ENCODE measurements around the gene NDP.
"Not testable (repeated sequence)": the region's sequence is repeated elsewhere in the genome, so short reads cannot be mapped to it uniquely, and the experiment has no call there.

NDP gene

DNA sequence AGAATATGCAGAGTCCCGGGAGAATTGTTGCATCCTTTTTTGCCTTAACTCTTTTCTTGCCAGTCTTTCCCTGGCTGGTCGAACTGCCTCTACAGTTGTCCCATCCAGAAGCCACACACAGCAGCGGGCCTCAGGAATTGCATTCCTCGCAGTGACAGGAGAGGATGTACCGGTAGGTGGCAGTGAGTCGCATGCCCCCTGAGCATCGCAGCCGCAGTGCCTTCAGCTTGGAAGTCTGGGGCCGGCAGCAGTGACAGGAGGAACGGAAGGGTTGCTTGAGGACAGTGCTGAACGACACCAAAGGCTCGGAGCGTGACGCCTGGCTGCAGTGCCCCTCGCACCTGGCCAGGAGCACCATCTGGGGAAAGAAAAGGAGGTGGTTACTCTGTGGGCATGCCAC is 23.5 kb downstream of the NDP start:
- Mint-ChIP-seq H3K4me3 (no peak overlapping the region), H3K4me1 (peaks cover 5% of the 10 kb centered on the region), H3K27me3 (no peaks in the 10 kb centered on the region)

DNA sequence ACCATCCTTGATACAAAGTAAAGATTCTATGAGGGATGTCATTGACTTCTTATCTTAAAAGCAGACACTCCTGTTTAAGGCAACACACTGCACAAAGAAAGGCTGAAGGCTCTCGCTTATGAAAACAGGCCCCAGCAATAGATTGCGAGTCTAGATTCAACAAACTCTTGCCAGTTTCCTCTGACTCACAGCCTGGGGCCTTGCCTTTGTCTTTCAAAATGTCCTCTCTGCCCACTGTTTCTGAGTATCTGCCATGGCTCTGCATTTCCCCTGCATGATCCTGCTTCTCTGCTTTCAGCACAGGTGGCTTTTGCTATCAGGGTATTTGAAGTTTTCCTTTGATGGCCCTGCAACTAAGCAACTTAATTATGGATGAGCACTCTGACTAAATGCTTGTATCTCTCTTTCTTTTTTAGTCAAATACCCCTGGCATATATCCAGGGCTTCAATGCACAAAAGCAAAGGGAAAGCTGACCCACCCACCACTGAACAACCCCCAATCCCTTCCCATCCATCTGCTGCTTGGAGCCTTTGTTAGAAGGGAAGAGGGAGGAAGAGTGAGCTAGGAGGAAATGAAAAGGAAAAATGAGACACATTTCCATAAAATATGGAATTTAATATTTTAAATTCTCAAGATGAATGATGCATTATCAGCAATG is 32.2 kb downstream of the NDP start:
- H3K27me3 Mint-ChIP-seq, result no peaks in the 10 kb centered on the region
- no peak overlapping the region for H3K4me3 Mint-ChIP-seq
- H3K4me1 Mint-ChIP-seq, result no peaks in the 10 kb centered on the region
- no peaks in the 10 kb centered on the region for H3K9me3 Mint-ChIP-seq
- H3K27ac Mint-ChIP-seq, result no peak overlapping the region
- H3K36me3 Mint-ChIP-seq, result no peaks in the 10 kb centered on the region

More for the DNA sequence above, 23.5 kb downstream of the NDP start:
- Mint-ChIP-seq H3K36me3 (no peaks in the 10 kb centered on the region), H3K27ac (no peak overlapping the region), H3K9me3 (no peaks in the 10 kb centered on the region)

DNA sequence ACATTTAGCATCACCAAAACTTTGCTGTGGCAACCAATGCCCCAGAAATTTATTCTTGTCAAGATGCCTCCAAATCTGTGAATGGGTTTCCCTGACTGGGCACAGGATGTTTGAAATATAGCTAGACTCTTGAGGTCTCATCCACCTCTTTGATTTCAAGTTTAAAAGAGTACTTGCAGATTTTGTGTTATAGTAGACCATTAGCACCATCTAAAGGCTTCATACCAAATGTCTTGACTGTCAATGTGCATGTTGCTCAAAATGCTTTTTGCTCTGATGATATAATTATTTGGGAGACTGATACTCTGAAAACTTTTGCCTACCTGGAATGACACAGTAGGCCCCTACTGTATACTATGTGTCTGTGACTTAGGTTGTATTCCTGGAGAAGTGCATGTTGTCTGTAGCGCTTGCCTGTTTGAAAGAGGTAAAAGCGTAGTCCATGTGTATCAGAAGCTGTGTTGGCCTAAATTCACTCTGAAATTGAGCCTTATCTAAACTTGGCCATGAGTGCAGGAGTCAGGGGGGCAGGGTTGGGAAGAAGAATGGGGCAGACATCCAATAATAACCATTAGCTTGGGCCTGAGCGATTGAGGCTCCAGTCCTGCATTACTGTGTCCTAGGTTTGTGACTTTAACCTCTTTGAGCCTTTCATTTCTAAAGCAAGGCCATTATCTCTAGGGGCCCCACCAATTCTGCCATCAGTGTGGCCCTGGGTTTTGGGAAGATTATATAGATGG is 33.8 kb downstream of the NDP start:
- Mint-ChIP-seq H3K27me3 (peaks cover 3% of the 10 kb centered on the region), H3K4me1 (no peaks in the 10 kb centered on the region), H3K9me3 (no peaks in the 10 kb centered on the region), H3K4me3 (no peak overlapping the region), H3K36me3 (no peaks in the 10 kb centered on the region), H3K27ac (no peak overlapping the region)

DNA sequence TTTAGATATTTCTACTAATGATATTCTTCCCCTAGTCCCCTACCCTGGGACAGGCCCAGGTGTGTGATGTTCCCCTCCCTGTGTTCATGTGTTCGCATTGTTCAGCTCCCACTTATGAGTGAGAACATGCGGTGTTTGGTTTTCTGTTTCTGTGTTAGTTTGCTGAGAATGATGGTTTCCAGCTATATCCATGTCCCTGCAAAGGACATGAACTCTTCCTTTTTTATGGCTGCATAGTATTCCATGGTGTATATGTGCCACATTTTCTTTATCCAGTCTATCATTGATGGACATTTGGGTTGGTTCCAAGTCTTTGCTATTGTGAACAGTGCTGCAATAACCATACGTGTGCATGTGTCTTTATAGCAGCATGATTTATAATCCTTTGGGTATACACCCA is 51.2 kb downstream of the NDP start:
- not testable (repeated sequence) for H3K4me1 Mint-ChIP-seq, H3K4me3 Mint-ChIP-seq, H3K36me3 Mint-ChIP-seq, H3K27me3 Mint-ChIP-seq, H3K27ac Mint-ChIP-seq, H3K9me3 Mint-ChIP-seq

DNA sequence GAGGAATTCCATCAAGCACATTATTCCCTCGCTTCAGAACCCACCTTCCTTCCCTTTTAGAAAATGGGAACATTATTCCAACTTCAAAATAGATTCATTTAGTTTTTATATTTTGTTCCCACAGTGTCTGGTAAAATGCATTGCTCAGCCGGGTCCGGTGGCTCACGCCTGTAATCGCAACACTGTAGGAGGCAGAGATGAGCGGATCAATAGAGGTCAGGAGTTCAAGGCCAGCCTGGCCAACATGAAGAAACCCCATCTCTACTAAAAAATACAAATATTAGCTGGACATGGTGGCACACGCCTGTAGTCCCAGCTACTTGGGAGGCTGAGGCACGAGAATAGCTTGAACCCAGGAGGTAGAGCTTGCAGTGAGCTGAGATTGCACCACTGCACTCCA is 62.4 kb downstream of the NDP start:
- H3K9me3 Mint-ChIP-seq, H3K4me3 Mint-ChIP-seq, H3K27me3 Mint-ChIP-seq, H3K27ac Mint-ChIP-seq, H3K4me1 Mint-ChIP-seq, H3K36me3 Mint-ChIP-seq: not testable (repeated sequence)

DNA sequence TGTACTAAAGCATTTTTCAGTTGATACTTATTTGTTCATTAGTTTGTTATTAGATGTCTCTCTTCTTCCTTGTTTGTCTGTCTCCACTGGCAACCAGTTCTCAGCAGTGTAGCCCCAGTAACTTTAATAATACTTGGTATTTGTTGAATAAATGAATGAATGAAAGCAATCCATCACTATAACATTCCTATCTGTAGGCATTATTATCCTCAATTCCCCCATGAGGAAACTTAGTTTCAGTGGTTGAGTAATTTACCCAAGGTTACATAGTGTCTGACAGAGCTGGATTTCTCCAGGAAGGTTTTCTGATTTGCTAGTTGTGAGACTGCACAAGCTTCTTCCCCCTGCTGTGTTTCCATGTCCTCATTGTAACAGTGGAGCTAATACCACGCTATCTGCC is 63.2 kb downstream of the NDP start:
- H3K27ac Mint-ChIP-seq, result no peak overlapping the region
- H3K4me3 Mint-ChIP-seq, result no peak overlapping the region
- no peaks in the 10 kb centered on the region for H3K9me3 Mint-ChIP-seq

DNA sequence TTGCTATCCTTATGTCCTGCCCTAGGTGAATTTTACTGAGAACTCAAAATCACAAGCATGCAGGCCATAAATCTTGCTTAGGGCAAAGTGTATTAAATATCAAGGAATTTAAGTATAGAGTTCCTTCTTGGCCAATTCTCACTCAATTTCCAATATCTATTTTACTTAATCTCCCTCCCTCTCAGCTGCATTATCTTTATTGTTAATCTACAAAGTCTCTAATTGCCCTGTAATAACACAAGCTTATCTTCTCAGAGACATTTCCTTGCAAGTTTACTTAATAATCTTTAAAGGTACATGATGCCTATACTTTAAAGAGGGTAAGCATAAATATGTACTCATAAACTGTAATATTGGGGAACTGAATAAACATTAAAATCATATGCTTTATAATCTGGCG is 64.0 kb downstream of the NDP start:
- Mint-ChIP-seq H3K9me3 (no peaks in the 10 kb centered on the region), H3K4me1 (no peaks in the 10 kb centered on the region), H3K27me3 (no peaks in the 10 kb centered on the region), H3K4me3 (no peak overlapping the region), H3K36me3 (no peaks in the 10 kb centered on the region), H3K27ac (no peak overlapping the region)

More for the DNA sequence above, 63.2 kb downstream of the NDP start:
- H3K27me3 Mint-ChIP-seq, result no peaks in the 10 kb centered on the region
- no peaks in the 10 kb centered on the region for H3K36me3 Mint-ChIP-seq
- no peaks in the 10 kb centered on the region for H3K4me1 Mint-ChIP-seq

DNA sequence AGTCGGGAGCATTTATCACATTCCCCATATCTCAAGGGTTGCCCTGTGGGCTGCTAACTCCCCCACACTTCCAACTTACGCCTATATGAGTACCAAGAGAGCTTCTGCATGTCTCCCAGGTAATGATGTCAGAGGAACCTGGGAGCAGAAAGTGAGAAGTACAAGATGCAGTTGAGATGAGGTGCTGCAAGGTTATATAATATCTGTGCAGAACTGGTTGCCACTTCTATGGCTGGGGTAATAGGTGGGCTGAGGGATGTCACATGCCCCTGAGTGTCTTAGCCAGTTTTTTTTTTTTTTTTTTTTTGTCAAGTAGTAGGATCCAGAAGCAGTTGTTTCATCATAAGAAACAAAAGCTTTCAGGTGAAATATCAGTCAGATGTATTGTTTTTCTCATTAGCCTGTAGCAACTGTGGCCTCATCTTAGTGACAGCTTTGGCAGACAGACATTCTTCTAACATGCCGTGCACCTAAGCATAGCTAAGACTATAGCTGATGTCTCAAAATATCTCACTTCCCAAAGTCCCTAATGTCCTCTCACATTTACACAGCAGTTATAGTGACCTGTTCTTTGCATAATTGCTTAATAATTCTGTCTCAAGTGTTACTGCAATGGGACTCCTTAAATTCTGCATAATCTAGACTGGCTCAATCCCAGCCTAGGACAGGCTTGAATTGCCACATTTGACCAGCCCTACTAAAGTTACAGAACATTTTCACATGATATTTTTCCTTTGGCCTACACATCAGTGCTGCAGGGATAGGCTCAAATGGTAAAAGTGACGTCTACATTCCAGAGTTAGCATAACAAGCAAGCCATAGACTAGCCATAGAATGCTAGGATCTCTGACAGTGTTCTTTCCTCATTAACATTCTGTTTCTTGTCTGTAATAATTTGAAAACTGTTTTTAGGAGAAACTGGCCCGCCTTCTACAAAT is 73.0 kb downstream of the NDP start:
- no peaks in the 10 kb centered on the region for H3K36me3 Mint-ChIP-seq
- no peaks in the 10 kb centered on the region for H3K4me1 Mint-ChIP-seq
- H3K9me3 Mint-ChIP-seq, result no peaks in the 10 kb centered on the region
- H3K27ac Mint-ChIP-seq, result no peak overlapping the region
- no peak overlapping the region for H3K4me3 Mint-ChIP-seq
- H3K27me3 Mint-ChIP-seq, result no peaks in the 10 kb centered on the region

Data from activated naive CD4-positive, alpha-beta T cell treated with anti-CD3 and anti-CD28 coated beads, Interleukin-2, amount 50 U/mL, for 24 hours (primary cell).